Endodermal cell (in vitro differentiated cells): ENCODE results near the gene GPR137C. TPM values are rescaled to one million over a fixed set of nuclear protein-coding genes. Genes with fewer than 3 reads are reported as not detected.

ENCODE experiments used
- DNase-seq: peaks from one replicate; pipeline ENCODE4 v3.0.0-alpha.2; 2017
- H3K27ac ChIP-seq: 2 replicates; pipeline ENCODE4 v1.5.1; 2013; ENCODE audit warnings: mild to moderate bottlenecking, low read depth, low read length, moderate library complexity
- H3K27me3 ChIP-seq: 2 replicates; pipeline ENCODE4 v1.6.1; 2013; ENCODE audit warnings: mild to moderate bottlenecking, low read length, moderate library complexity; ENCODE audit not compliant: insufficient read depth, control insufficient read depth, poor library complexity, severe bottlenecking
- H3K36me3 ChIP-seq: 2 replicates; pipeline ENCODE4 v1.7.0; 2013; ENCODE audit warnings: mild to moderate bottlenecking, low read length, moderate library complexity; ENCODE audit not compliant: control insufficient read depth, insufficient read depth
- H3K4me1 ChIP-seq: one replicate; pipeline ENCODE4 v1.7.0; 2013; ENCODE audit warnings: low read length; ENCODE audit not compliant: control insufficient read depth, insufficient read depth
- H3K4me3 ChIP-seq: 2 replicates; pipeline ENCODE4 v1.5.1; 2013; ENCODE audit warnings: mild to moderate bottlenecking, low read length, moderate library complexity
- H3K9ac ChIP-seq: 2 replicates; pipeline ENCODE4 v1.6.1; 2013; ENCODE audit warnings: mild to moderate bottlenecking, low read length, moderate library complexity; ENCODE audit not compliant: poor library complexity, severe bottlenecking; ENCODE audit errors: extremely low read depth
- H3K9me3 ChIP-seq: 2 replicates; pipeline ENCODE4 v1.6.1; 2013; ENCODE audit warnings: mild to moderate bottlenecking, low read length, moderate library complexity; ENCODE audit not compliant: control insufficient read depth
- H3K27ac Mint-ChIP-seq: 2 replicates; pipeline ENCODE4 v1.8.0; 2020; ENCODE audit warnings: mixed read lengths
- H3K27me3 Mint-ChIP-seq: 2 replicates; pipeline ENCODE4 v1.8.0; 2021; ENCODE audit warnings: mild to moderate bottlenecking, mixed read lengths; ENCODE audit not compliant: insufficient read depth
- H3K36me3 Mint-ChIP-seq: 2 replicates; pipeline ENCODE4 v1.8.0; 2020; ENCODE audit warnings: low read depth, mixed read lengths
- H3K4me1 Mint-ChIP-seq: 2 replicates; pipeline ENCODE4 v1.8.0; 2020; ENCODE audit warnings: mixed read lengths
- H3K4me3 Mint-ChIP-seq: 2 replicates; pipeline ENCODE4 v1.8.0; 2020; ENCODE audit warnings: mild to moderate bottlenecking, moderate library complexity, mixed read lengths
- H3K9me3 Mint-ChIP-seq: 2 replicates; pipeline ENCODE4 v1.8.0; 2020; ENCODE audit warnings: mild to moderate bottlenecking, mixed read lengths
- WGBS, 2 experiments: methylation state at CpG; one replicate each; pipeline versions ENCODE4 v1.1.5 to v1.1.7; 2013; ENCODE audit warnings: missing lambda C conversion rate in 2 of 2, mixed read lengths in 1 of 2; ENCODE audit not compliant: insufficient coverage in 1 of 2, insufficient read length in 1 of 2; 5-methylcytosine and 5-hydroxymethylcytosine counted together
- total RNA-seq, 2 donors: library from RNA; stranded (reverse); fragmentation: NEBNext Ultra II Directional in 1 of 2; extraction: Animal tissue kit (Norgen Biotek cat#: 25700) in 1 of 2; gene quantifications; 2 replicates in 1 of 2; 3 replicates in 1 of 2; pipeline ENCODE4 v1.2.1, GENCODE V29; 2021
- TF ChIP-seq, protein P1 (sequence below): fragments of 200-600 bp; sonication (generic); conservative IDR thresholded peaks from 2 replicates; pipeline ENCODE4 v1.5.0; 2021; ENCODE audit warnings: antibody characterized with exemption, mild to moderate bottlenecking

The GPR137C gene
- total RNA-seq, 2 donors from 2014 or later, result 8.8 to 9.3 TPM

GRCh38 chr14:52618602-52619001, 66.0 kb downstream of the GPR137C start:
- Mint-ChIP-seq H3K36me3 (peaks cover 13% of the 10 kb centered on the region), H3K27ac (no peak overlapping the region), H3K9me3 (no peaks in the 10 kb centered on the region), H3K4me1 (peaks cover 1% of the 10 kb centered on the region), H3K27me3 (no peaks in the 10 kb centered on the region), H3K4me3 (no peak overlapping the region)
- no peak for DNase-seq
- Histone ChIP-seq H3K9me3 (no peaks in the 10 kb centered on the region), H3K4me1 (no peaks in the 10 kb centered on the region), H3K9ac (no peak overlapping the region), H3K27me3 (no peaks in the 10 kb centered on the region), H3K36me3 (no peaks in the 10 kb centered on the region), H3K4me3 (no peak overlapping the region), H3K27ac (no peak overlapping the region)
- 97% methylated on average over 2 of the region's 3 CpGs; no CpG with 5 or more reads in 1 of the 2 experiments for whole genome bisulfite sequencing, 2 experiments
- TF ChIP-seq, protein P1, sequence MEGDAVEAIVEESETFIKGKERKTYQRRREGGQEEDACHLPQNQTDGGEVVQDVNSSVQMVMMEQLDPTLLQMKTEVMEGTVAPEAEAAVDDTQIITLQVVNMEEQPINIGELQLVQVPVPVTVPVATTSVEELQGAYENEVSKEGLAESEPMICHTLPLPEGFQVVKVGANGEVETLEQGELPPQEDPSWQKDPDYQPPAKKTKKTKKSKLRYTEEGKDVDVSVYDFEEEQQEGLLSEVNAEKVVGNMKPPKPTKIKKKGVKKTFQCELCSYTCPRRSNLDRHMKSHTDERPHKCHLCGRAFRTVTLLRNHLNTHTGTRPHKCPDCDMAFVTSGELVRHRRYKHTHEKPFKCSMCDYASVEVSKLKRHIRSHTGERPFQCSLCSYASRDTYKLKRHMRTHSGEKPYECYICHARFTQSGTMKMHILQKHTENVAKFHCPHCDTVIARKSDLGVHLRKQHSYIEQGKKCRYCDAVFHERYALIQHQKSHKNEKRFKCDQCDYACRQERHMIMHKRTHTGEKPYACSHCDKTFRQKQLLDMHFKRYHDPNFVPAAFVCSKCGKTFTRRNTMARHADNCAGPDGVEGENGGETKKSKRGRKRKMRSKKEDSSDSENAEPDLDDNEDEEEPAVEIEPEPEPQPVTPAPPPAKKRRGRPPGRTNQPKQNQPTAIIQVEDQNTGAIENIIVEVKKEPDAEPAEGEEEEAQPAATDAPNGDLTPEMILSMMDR, result no peak

DNA sequence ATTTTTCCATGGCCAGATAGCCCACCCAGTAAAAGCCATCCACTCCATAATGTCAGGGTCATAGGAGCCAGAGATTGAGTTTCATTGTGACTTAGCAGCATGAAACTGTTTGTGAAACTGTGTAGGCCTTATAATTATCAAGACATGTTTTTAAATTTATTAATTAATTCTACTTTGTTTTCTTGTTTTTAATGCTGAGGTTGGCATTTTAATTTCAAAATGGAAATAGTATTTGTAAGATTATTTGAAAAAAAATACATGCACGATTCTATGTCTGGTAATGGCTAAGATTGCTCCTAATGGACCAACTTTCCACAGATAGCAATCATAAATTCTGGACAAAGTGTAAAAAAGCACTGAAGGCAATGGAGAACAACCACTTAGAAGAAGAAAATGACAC, 67.1 kb downstream of the GPR137C start:
- no peak overlapping the region for H3K4me3 ChIP-seq
- Mint-ChIP-seq H3K27ac (no peak overlapping the region), H3K4me1 (peaks cover 1% of the 10 kb centered on the region), H3K36me3 (peaks cover 9% of the 10 kb centered on the region), H3K4me3 (no peak overlapping the region), H3K9me3 (no peaks in the 10 kb centered on the region), H3K27me3 (no peaks in the 10 kb centered on the region)
- no peak overlapping the region for H3K27ac ChIP-seq
- H3K36me3 ChIP-seq, result no peaks in the 10 kb centered on the region
- 89 to 91% methylated on average over 1 of the region's 1 CpG for WGBS, 2 experiments
- no peak overlapping the region for H3K9ac ChIP-seq
- H3K4me1 ChIP-seq, result no peaks in the 10 kb centered on the region
- H3K27me3 ChIP-seq, result no peaks in the 10 kb centered on the region
- TF ChIP-seq, protein P1, result no peak
- no peaks in the 10 kb centered on the region for H3K9me3 ChIP-seq
- no peak for DNase-seq

GRCh38 chr14:52640137-52640536, 87.5 kb downstream of the GPR137C start:
- Mint-ChIP-seq H3K4me1 (no peaks in the 10 kb centered on the region), H3K36me3 (peaks cover 29% of the 10 kb centered on the region), H3K9me3 (peaks cover 4% of the 10 kb centered on the region), H3K27me3 (no peaks in the 10 kb centered on the region), H3K4me3 (no peak overlapping the region), H3K27ac (no peak overlapping the region)
- H3K36me3 ChIP-seq, result peaks cover 16% of the 10 kb centered on the region
- no peak for DNase-seq
- no peak overlapping the region for H3K27ac ChIP-seq
- H3K9ac ChIP-seq, result no peak overlapping the region
- WGBS, 2 experiments, result 94 to 100% methylated on average over 2 to 4 of the region's 4 CpGs
- peaks cover 14% of the 10 kb centered on the region for H3K9me3 ChIP-seq
- no peak overlapping the region for H3K4me3 ChIP-seq
- no peaks in the 10 kb centered on the region for H3K27me3 ChIP-seq
- TF ChIP-seq, protein P1, result no peak
- H3K4me1 ChIP-seq, result no peaks in the 10 kb centered on the region
